HG03097 (cell line): Measurements from ENCODE around the gene FCGR2B.
"Not testable (repeated sequence)": the region's sequence is repeated elsewhere in the genome, so short reads cannot be mapped to it uniquely, and the experiment has no call there.

Source experiments
- ATAC-seq: cut with Tn5 transposase; IDR thresholded peaks from one replicate; pipeline ENCODE4 v1.9.1; 2021; ENCODE audit not compliant: unreplicated experiment, low FRiP score

The FCGR2B gene

DNA sequence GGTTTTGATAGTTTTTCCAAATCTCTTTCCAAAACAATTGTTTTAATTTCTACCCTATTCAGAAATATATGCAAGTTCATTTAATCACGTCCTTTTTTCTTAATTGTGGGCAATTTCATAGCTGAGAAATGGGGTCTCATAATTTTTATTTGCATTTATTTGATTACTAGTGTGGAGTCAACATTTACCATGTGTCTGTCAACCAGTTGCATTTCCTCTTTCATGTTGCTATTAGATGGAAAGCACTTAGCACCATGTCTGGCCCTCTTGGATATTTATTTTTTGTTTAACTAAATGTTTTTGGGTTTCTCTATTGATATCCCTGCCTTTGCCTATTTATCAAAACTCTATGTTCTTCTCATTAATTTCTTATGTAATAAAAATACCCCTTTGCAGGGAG is 18.1 kb upstream of the FCGR2B start:
- not testable (repeated sequence) for ATAC-seq

DNA sequence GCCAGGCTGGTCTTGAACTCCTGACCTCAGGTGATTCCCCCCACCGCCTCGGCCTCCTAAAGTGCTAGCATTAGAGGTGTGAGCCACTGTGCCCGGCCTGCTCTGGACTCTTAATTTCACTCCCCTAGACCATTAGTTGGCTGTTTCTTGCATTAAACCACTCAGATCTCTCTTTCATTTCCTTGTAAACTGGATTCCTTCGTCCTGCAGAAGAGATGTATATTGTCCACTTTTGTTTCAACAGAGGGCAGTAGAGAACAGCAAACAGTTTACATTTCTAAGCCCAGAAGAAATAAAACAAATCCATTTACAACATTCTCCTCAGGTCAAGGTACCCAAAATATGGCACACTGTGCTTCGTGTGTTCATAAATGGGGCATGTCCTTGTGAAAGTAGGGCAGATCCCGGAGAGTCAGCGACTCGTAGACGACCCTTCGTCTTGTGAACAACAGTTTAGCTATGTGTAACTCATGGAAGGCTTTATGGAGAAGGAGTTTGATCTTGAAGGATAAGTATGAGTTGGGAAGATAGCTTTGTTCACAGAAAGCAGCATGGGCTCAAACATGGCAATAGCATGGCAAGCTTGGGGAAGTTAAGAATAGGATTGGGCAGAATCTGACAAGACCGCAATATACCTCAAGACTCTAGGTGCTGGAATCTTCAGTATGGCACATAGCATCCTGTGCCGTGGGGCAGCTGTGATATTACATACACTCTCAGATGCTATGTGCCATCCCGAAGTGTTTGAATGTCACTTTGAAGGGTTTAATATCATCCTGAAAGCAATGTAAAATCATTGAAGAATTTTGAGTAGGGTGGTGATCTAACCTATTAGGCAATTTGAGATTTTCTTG is 15.2 kb upstream of the FCGR2B start:
- ATAC-seq = not testable (repeated sequence)

DNA sequence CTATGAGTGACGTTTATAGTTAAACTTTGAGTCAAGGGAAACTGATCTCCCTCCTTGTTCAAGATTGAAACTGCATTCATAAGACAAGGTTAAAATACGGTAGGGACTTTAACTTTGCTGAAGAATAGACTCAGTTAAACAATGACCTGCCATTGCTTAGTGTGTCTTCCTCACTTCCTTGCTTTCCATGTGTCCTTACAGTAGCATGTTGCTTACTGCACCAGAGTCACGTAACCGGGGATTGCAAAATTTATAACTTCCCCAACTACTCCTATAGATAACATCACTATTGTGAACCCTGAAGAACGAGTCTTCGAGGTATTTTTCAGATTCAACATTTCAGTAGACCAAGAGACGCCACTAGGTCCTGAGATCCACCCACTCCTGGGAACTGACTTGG is 9.4 kb upstream of the FCGR2B start:
- ATAC-seq = not testable (repeated sequence)

DNA sequence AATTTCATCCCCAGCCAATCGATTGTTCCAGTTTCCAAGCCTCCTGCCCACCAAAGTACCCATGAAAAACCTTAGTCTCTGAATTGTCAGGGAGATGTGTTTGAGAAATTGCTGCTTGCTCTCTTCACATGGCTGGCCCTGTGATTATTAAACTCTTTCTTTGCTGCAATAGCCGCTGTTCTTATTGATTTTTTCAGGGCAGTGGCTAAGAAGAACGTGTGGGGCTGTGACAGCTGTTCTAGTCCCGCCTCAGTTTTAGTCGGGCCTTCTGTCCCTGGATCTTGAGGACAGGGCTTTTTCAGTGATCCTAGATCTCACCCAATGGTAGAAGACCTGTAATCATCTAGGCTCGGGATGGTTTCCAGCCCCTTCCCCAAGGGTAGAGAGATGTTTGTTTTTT is 9.0 kb upstream of the FCGR2B start:
- ATAC-seq = not testable (repeated sequence)

DNA sequence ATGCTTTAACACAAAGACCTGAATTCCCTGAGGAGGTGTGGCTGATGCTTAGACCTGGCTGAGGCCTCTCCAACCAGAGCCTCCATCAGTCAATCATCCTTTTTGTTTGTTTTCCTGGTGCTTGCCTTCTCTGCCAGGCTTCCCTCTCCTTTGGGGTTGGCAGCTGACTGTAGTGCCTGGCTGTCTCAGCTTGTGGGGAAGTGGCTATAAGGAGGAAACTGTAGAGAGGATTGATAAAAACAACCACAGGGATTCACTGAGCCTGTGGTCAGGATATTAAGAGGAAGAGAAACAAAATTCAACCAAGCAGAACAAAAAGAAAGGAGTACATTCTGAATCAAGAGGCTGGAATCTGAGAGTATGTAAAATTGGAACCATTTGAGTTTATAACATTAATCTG is 4.4 kb upstream of the FCGR2B start:
- ATAC-seq = not testable (repeated sequence)

DNA sequence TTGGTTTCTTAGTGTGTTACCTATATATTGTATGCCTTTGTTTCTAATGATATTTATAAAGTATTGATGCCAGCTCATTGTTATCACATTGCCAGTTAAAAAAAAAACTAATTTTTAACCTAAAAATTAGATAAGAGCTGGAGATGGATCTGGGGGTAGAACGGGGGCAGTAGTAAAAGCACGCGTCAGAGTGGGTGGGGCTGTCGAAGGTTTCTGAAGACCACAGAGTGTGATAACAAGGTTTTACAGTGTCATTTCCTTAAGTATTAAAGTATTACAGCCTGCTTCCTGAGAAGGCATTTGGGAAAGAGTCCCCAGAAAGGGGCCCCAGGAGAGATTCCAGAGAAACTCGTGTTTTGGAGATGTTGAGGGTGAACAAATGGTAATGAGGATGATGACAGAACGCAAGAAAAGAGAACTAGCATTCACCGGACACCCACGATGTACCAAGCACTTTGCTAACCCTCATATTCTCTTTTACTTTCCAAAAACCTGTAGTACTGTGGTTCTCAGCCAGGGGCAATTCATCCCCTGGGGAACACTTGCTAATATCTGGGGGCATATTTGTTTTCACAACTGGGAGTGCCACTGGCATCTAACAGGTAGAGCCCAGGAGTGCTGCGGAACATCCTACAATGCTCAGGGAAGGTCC is 1.2 kb upstream of the FCGR2B start:
- not testable (repeated sequence) for ATAC-seq

DNA sequence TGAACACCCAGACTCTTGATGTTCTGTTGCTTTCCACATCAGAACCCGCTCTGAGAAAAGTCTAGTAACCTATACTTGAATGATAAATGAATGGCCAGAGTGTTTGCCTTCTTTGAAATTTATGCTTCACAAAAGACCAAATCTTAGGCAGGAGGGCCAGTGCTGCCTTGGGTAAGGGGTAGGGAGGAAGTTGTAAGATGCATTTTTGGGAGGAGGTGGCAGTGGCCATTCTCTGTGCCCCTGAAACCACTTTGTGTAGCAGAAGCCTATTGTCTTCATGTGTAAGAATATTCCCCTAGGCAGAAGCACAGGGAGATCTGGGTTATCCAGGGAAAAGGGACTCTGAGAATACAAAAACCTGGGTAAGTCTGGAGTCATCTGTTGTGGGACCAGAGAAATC is 626 bp downstream of the FCGR2B start:
- not testable (repeated sequence) for ATAC-seq

DNA sequence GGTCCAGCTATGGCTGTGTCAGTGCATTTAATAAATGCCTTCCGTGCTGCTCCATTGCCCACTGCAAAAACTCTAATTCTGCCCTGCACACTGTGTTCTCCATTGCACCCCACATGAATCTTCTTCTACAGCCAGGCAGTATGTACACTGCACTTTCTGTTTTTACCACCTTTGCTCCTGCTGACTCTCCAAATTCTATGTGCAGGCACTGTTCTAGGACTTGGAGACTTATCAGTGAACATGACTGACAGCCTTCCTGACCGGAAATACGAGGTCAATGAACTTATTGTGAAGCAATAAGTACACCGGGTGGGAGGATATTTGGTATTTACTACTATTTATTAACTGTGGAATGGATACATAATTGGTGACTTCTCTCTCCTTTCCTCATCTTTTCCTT is 1.7 kb downstream of the FCGR2B start:
- ATAC-seq = not testable (repeated sequence)

DNA sequence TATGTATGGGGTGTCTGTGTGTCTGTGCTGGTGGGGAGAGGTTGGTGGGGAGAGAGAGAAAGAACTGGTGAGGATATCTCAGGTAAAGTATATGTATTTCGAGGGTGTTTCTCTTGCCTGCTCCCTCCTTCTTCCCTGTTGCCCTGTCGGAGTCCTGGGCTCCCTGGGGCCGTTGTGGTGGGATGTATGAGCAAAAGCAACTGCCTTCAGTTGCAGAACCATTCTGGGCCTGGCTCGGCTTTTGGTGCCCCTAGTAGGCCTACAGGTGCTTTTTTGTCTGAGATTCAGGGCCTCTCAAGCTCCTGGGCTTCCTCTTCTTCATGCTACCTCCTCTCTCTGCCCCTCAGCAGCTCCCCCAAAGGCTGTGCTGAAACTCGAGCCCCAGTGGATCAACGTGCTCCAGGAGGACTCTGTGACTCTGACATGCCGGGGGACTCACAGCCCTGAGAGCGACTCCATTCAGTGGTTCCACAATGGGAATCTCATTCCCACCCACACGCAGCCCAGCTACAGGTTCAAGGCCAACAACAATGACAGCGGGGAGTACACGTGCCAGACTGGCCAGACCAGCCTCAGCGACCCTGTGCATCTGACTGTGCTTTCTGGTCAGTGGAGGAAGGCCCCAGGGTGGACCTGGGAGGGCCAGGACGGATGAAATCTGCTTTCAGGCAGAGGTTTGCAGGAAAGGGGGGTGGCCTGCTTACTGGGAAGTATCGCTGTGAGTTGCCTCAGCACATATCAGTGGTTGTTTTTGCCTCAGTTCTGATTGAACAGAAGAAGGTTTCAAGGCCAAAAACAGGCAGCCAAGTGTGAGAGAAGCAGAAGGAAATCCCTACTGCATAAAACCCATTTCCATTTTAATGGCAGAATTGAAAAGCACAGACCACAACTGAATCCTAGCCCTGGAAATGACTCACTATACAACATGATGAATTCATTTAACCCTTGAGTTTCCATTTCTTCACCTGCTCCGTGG is 8.4 kb downstream of the FCGR2B start:
- ATAC-seq = not testable (repeated sequence)

DNA sequence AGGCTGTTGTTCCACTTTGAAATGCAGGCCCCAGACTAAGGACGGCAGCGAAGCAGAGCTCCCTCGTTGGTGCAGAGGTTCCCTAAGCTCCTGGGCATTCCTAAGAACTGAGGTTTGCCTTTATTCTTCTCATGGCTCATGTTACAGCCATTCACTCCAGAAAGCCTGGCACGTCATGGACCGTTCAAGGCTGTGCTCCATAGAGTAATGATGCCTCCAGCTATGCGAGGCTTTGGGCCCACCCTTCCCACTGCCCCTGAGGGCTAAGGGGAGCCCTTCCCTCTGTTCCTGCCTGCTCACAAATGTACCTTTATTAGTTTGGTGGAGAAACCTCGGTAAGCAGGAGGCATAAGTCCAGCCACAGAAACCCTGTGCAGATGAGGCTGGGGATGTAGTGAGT is 10.5 kb downstream of the FCGR2B start:
- not testable (repeated sequence) for ATAC-seq

DNA sequence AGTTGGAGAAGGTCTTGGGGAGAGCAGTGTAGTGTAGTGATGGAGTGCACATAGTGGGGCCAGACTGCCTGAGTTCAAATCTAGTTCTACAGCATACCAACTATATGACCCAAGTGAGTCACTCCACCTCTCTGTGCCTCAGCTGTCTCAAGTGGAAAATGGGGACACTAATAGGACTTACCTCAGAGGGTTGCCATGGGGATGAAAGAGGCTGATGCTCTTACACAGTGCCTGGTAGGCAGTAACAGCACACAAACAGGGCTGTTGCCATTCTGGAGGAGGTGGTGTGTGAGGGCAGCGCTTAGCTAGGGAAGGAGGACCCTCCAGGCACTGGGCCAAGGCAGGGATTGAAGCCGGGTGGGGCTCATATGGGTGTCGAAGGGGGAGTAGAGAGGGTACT is 11.5 kb downstream of the FCGR2B start:
- not testable (repeated sequence) for ATAC-seq

DNA sequence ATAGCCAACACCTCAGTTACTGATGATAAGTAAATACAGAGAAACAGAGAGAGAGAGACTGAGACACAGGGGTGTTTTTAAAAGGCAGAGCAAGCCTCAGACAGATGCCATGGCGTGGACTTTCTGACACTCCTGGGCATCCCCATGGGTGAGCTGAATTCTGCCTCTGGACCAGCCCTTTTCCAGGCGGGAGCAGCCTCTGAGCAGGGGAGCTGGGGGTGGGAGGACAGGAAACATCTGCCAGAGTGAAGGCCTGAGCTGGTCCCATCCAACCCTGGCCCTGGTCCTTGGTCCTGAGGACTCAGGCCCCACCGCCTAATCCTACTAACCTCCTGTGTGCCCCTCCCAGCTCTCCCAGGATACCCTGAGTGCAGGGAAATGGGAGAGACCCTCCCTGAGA is 12.0 kb downstream of the FCGR2B start:
- not testable (repeated sequence) for ATAC-seq

DNA sequence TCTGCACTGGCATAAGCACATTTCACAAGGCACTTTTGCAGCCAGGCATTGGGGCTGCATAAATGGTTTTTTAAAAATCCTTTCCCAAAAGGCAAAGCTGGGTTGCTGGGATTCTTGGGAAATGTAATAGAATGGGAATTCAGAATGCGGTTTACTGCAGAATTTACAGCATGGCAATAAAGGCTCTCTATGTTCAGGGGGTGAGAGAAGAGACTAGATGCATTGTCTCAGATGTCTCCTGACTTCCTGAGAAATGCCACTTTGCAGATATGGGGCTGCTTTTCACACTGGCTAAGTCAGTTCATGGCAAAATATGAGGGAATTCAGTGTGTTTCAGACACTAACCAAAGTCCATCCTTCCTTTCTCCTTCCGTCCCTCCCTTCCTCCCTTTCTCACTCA is 13.5 kb downstream of the FCGR2B start:
- ATAC-seq = no peak

DNA sequence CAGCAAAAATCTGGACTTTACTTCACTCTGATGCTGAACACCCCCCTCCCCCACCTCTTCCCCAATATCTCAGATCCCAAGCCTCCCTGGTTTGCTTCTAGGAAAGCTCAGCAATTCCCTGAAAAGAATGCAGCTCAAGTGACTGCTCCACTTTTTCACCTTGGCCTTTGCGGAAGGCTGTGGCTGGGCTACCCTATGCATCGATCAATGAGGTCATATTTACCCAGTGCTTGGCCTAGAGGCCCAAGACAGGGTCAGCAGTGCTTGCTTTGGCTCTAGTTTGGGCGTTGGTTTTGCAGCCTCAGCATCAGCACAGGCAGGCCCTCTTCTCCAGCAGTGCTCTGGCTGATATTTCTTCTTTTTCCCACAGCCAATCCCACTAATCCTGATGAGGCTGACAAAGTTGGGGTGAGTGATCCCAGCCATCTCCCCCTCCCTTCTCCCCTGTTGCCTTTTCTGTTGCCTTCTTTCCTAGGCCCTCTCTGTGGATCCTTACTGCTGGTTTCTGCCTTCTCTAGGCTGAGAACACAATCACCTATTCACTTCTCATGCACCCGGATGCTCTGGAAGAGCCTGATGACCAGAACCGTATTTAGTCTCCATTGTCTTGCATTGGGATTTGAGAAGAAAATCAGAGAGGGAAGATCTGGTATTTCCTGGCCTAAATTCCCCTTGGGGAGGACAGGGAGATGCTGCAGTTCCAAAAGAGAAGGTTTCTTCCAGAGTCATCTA is 14.2 kb downstream of the FCGR2B start:
- no peak for ATAC-seq

DNA sequence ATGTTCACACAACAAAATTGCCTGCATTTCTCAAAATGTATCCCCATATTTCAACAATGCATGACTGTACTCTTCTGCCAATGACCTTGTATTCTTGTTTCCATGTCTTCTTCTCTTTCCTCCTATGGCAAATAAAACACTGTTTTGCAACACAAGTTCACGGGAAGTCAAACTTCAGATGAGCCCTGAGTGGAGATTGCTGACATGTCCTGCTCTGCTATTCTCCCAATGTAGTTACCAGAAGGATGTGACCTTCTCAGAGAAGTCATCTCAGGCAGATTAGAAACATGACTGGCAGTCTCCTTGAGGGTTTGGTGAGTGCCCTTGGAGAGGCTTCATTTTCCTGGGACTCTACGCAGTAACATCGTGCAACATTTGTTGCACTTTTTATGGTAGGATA is 15.6 kb downstream of the FCGR2B start:
- ATAC-seq = no peak

DNA sequence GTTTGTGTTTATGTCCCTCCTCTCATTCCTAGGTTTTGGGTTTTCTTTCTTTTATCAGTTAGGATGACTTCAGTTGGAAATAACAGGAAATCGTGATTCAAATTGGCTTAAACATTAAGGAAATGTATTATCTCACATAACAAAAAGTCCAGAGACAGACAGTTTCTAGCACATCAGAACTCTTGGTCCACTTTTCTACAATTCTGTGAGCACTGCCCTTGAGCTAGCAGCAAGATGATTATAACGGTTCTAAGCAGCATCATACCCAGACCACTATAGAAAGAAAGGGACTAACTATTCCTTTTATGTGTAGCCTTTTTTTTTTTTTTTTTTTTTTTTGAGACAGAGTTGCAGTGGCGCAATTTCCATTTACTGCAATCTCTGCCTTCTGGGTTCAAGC is 18.9 kb downstream of the FCGR2B start:
- no peak for ATAC-seq

DNA sequence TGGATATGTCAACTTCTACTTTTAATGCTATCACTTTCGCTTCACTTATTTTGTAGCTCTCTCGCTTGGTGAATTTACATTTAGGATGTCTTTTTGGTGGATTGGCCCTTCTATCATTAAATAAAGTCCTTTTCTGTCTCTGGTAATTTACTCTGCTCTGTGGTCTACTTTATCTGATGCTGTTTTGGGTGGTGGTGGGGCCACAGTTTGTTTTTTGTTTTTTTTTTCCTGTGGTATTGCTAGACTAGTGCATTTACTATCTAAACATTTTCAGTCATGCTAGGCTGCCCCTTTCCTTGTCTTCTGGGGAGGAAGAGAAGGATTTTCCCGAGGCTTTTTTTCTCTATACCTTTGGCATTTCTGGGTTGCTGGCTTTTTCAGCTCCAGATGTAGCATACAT is 26.0 kb downstream of the FCGR2B start:
- ATAC-seq = no peak

DNA sequence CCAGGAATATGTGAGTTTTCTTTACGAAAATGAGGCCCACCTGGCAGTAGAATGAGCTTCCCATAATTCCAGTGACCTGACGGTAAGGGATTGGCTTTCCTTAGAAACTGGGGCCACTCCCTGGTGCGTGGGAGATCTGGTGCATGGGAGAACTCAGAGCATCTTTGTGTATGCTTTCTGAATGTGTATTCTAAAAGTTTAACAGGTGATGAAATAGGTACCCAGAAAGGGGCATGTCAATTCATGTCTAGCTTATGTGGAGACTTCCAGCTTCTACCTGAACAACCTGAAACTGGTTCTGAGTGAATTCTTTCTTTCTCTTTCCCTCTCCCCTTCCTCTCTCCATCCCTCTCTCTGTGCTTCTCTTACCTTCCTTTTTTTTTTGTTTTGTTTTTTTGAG is 28.9 kb downstream of the FCGR2B start:
- ATAC-seq = no peak

DNA sequence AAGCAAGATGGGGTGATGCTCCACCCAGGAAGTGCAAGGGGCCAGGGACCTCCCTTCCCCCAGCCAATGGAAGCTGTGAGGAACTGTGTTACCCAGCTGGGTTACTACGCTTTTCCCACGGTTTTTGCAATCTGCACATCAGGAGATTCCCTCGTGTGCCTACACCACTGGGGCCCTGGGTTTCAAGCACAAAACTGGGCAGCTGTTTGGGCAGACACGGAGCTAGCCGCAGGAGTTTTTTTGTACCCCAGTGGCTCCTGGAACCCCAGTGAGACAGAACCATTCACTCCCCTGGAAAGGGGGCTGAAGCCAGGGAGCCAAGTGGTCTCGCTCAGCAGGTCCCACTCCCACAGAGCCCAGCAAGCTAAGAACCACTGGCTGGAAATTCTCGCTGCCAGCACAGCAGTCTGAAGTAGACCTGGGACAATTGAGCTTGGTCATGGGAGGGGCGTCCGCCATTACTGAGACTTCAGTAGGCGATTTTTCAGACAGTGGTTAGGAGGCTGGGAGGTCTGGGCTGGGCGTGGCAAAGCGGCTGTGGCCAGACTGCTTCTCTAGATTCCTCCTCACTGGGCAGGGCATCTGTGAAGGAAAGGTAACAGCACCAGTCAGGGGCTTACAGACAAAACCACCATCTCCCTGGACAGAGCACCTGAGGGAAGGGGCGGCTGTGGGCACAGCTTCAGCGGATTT is 30.2 kb downstream of the FCGR2B start:
- ATAC-seq = not testable (repeated sequence)

DNA sequence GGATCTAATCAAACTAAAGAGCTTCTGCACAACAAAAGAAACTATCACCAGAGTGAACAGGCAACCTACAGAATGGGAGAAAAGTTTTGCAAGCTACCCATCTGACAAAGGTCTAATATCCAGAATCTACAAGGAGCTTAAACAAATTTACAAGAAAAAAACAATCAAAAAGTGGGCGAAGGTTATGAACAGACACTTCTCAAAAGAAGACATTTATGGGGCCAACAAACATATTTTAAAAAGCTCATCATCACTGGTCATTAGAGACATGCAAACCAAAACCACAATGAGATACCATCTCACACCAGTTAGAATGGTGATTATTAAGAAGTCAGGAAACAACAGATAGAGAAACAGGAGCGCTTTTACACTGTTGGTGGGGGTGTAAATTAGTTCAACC is 35.4 kb downstream of the FCGR2B start:
- not testable (repeated sequence) for ATAC-seq
